SU-DHL-6 (cell line): ENCODE data around the gene CD96.

Experiments
- EZH2phosphoT487 ChIP-seq: fragments of 200-600 bp; sonication (generic), shearing (Covaris generic); conservative IDR thresholded peaks from 2 replicates; pipeline ENCODE4 v1.6.1; 2018; ENCODE audit warnings: mild to moderate bottlenecking, antibody characterized with exemption, low read length, moderate library complexity, mixed read lengths
- TF ChIP-seq, protein P1 (sequence below): fragments of 200-600 bp; sonication (generic); IDR thresholded peaks from one replicate; pipeline ENCODE4 v1.5.1; 2017; ENCODE audit warnings: antibody characterized with exemption, mild to moderate bottlenecking, low read length, moderate library complexity; ENCODE audit not compliant: insufficient read depth, poor library complexity, severe bottlenecking

DNA sequence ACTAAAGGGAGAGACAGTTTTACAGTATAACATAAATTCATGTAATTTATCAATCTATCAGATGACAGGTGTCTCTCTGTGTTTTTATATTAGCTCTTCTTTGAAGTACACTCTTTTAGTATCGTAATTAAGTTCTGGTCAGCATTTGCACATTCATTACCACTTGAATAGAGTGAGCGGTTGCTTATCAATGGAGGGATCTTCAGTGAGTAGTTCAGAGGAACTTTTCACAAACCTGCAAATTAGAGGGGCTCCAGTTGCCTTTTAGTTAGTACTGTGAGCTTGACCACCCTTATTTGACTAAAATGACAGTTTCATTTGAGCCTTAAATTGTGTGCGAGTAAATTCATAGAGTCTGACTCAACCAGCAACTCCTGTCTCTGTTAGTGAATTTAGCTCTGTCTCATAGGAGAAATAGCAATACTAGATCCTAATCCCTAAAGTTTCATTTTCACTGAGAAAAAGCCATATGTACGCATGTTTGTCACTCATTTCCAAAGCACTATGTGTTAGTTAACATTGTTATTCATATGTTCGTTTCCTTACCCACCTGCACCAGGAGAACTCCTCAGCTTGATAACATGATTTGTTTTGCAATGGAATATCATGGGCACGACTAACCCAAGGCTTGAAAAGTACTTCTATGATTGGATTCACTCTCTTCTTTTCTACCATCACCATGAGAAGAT is 110.6 kb downstream of the CD96 start:
- TF ChIP-seq, protein P1, sequence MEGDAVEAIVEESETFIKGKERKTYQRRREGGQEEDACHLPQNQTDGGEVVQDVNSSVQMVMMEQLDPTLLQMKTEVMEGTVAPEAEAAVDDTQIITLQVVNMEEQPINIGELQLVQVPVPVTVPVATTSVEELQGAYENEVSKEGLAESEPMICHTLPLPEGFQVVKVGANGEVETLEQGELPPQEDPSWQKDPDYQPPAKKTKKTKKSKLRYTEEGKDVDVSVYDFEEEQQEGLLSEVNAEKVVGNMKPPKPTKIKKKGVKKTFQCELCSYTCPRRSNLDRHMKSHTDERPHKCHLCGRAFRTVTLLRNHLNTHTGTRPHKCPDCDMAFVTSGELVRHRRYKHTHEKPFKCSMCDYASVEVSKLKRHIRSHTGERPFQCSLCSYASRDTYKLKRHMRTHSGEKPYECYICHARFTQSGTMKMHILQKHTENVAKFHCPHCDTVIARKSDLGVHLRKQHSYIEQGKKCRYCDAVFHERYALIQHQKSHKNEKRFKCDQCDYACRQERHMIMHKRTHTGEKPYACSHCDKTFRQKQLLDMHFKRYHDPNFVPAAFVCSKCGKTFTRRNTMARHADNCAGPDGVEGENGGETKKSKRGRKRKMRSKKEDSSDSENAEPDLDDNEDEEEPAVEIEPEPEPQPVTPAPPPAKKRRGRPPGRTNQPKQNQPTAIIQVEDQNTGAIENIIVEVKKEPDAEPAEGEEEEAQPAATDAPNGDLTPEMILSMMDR = no peak
- no peak for TF ChIP-seq EZH2phosphoT487
